ENCODE measurements around the gene ZDHHC11.

DNA sequence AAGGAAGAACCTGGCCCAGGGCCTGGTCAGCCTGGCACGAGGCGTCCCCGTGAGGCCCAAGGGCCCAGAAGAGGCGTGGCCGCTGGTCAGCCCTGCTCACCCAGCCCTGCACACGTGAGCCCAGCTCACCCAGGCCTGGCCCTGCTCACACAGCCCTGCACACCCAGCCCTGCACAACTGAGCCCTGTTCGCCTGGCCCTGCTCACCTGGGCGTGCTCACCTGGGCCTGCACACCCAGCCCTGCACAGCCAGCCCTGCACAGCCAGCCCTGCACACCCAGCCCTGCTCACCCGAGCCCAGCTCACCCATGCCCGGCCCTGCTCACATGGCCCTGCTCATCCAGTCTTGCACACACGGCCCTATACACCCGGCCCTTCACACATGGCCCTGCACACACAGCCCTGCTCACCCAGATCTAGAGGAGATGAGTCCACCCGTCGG lies 2.1 kb downstream of the ZDHHC11 start:
- TF ChIP-seq, protein P1, sequence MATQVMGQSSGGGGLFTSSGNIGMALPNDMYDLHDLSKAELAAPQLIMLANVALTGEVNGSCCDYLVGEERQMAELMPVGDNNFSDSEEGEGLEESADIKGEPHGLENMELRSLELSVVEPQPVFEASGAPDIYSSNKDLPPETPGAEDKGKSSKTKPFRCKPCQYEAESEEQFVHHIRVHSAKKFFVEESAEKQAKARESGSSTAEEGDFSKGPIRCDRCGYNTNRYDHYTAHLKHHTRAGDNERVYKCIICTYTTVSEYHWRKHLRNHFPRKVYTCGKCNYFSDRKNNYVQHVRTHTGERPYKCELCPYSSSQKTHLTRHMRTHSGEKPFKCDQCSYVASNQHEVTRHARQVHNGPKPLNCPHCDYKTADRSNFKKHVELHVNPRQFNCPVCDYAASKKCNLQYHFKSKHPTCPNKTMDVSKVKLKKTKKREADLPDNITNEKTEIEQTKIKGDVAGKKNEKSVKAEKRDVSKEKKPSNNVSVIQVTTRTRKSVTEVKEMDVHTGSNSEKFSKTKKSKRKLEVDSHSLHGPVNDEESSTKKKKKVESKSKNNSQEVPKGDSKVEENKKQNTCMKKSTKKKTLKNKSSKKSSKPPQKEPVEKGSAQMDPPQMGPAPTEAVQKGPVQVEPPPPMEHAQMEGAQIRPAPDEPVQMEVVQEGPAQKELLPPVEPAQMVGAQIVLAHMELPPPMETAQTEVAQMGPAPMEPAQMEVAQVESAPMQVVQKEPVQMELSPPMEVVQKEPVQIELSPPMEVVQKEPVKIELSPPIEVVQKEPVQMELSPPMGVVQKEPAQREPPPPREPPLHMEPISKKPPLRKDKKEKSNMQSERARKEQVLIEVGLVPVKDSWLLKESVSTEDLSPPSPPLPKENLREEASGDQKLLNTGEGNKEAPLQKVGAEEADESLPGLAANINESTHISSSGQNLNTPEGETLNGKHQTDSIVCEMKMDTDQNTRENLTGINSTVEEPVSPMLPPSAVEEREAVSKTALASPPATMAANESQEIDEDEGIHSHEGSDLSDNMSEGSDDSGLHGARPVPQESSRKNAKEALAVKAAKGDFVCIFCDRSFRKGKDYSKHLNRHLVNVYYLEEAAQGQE (IDR thresholded peaks at IDR 0.05; ENCODE audit: insufficient read depth in 1 of 2, low read depth in 2 of 2, low read length in 2 of 2) = no peak
- TF ChIP-seq SIN3A (IDR thresholded peaks at IDR 0.05; ENCODE audit: borderline replicate concordance, insufficient read depth, low read length) (no peak), POLR2AphosphoS5 (IDR thresholded peaks at IDR 0.05; ENCODE audit: low read depth, low read length) (no peak)
